ENCODE measurements around the gene AARS2.

GRCh38 chr6:44303842-44304241, 9.3 kb downstream of the AARS2 start:
- TF ChIP-seq, protein P1, sequence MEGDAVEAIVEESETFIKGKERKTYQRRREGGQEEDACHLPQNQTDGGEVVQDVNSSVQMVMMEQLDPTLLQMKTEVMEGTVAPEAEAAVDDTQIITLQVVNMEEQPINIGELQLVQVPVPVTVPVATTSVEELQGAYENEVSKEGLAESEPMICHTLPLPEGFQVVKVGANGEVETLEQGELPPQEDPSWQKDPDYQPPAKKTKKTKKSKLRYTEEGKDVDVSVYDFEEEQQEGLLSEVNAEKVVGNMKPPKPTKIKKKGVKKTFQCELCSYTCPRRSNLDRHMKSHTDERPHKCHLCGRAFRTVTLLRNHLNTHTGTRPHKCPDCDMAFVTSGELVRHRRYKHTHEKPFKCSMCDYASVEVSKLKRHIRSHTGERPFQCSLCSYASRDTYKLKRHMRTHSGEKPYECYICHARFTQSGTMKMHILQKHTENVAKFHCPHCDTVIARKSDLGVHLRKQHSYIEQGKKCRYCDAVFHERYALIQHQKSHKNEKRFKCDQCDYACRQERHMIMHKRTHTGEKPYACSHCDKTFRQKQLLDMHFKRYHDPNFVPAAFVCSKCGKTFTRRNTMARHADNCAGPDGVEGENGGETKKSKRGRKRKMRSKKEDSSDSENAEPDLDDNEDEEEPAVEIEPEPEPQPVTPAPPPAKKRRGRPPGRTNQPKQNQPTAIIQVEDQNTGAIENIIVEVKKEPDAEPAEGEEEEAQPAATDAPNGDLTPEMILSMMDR (IDR thresholded peaks at IDR 0.05) = no peak
- no peak for TF ChIP-seq EP300 (IDR thresholded peaks at IDR 0.05)
